Body of pancreas (tissue), 4 donors: ENCODE data around the gene PTTG1. TPM values are rescaled to one million over a fixed set of nuclear protein-coding genes. Genes with fewer than 3 reads are reported as not detected.

ENCODE experiments used
- ATAC-seq: fragments of 150-250 bp; one replicate; pipeline ENCODE4 v1.9.1; 2016
- DNase-seq, 4 donors: peaks; one replicate each; pipeline ENCODE4 v3.0.0-alpha.2; 2019
- H3K27ac ChIP-seq, 4 donors: fragments of 200-600 bp; sonication (generic); 1 replicate in 3 of 4; 2 replicates in 1 of 4; pipeline versions ENCODE4 v1.5.1 to v1.6.1; 2016 to 2019; ENCODE audit warnings: mild to moderate bottlenecking in 1 of 4, mixed read lengths in 1 of 4, moderate library complexity in 1 of 4
- H3K27me3 ChIP-seq, 2 donors: fragments of 200-600 bp; sonication (generic); one replicate each; pipeline ENCODE4 v1.6.0; 2016; ENCODE audit warnings: mild to moderate bottlenecking in 1 of 2
- H3K36me3 ChIP-seq, 2 donors: fragments of 200-600 bp; sonication (generic); replicated peaks in 1 of 2; 2 replicates each; pipeline ENCODE4 v1.5.1; 2016; ENCODE audit warnings: low read depth in 2 of 2; ENCODE audit not compliant: insufficient read depth in 1 of 2
- H3K4me1 ChIP-seq: fragments of 200-600 bp; sonication (generic); one replicate; pipeline ENCODE4 v1.6.0; 2016
- H3K4me3 ChIP-seq, 2 donors: fragments of 200-600 bp; sonication (generic); 1 replicate in 1 of 2; 2 replicates in 1 of 2; pipeline ENCODE4 v1.5.1; 2016 to 2019
- H3K9me3 ChIP-seq, 3 donors: fragments of 200-600 bp; sonication (generic); 1 replicate in 2 of 3; 2 replicates in 1 of 3; pipeline ENCODE4 v1.5.1; 2016
- POLR2A ChIP-seq, 3 donors: fragments of 450-650 bp; IDR thresholded peaks; one replicate each; pipeline ENCODE4 v1.6.1; 2016; ENCODE audit warnings: antibody characterized with exemption in 3 of 3, mild to moderate bottlenecking in 2 of 3
- WGBS, 2 donors: methylation state at CpG; one replicate each; pipeline ENCODE4 v1.1.5; 2017; 5-methylcytosine and 5-hydroxymethylcytosine counted together
- intact Hi-C: fragments of 100-400 bp; cut with DNase I; formaldehyde crosslinking; loops from one replicate; pipeline ENCODE4 v1.15.1; 2023
- microRNA-seq, 2 donors: library from miRNA; unstranded; fragments of <30 nt; microRNA quantifications; one replicate each; pipeline ENCODE4, GENCODE V29; 2016; ENCODE audit warnings: borderline number of aligned reads in 2 of 2, borderline replicate concordance in 2 of 2
- small RNA-seq: library from RNA; depleted of rRNA; stranded (forward); fragments of <200 nt; gene quantifications from one replicate; pipeline ENCODE3, GENCODE V24; 2016
- total RNA-seq, 2 donors: library from RNA; depleted of rRNA; stranded (reverse); fragments of >200 nt; gene quantifications; one replicate each; pipeline ENCODE4 v1.1.0, GENCODE V29; 2016
- TF ChIP-seq, protein P1 (sequence below), 7 experiments: fragments of 450-650 bp in 4 of 7; fragments of 200-600 bp in 3 of 7; sonication (generic) in 3 of 7; IDR thresholded peaks; one replicate each; pipeline ENCODE4 v1.5.1; 2016 to 2019; ENCODE audit warnings: antibody characterized with exemption in 7 of 7

PTTG1 gene
- total RNA-seq, 2 donors from 2014 or later: 5.7 to 6.6 TPM

DNA sequence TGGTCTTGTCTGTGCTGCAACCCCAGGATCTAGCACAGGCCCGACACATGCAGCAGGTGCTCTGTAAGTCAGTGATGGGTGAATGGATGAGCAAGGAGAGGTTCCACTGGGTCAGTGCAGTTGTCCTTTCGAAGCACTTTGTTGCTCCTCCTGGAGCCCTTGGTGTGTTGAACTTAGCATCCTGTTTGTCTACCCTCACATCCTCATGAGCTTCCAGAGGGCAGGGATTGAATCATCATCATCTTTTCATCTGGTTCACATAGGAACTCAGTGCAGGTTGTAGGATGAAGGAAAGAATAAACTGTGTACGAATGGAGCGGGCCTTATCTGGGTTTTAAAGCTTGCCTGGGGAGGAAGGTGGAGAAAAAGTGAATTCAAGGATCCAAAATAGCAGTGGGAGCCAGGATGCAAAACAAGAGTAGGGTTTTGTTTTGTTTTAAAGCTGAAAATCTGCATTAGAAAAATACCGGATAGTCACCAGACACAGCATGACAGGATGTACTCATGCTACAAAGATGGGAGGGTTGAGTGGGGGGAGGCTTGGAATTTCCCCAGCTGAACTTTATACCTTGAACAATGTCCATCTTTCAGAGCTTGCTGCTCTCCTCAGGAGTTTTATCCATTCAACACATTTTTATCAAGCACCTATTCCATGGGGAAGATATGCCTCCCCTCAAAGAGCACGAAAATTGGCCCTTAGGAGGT, 55.8 kb downstream of the PTTG1 start:
- intact Hi-C loops: no loop called here
- ATAC-seq (no peak), DNase-seq (no peak)
- WGBS, 2 donors: 84 to 85% methylated on average over 5 to 6 of the region's 6 CpGs
- Histone ChIP-seq H3K27ac (no peak overlapping the region), H3K4me3 (no peak overlapping the region), H3K4me1 (no peaks in the 10 kb centered on the region), H3K36me3 (no peaks in the 10 kb centered on the region), H3K9me3 (no peaks in the 10 kb centered on the region), H3K27me3 (no peaks in the 10 kb centered on the region)
- no peak for TF ChIP-seq POLR2A (IDR thresholded peaks at IDR 0.05)
- TF ChIP-seq, protein P1, sequence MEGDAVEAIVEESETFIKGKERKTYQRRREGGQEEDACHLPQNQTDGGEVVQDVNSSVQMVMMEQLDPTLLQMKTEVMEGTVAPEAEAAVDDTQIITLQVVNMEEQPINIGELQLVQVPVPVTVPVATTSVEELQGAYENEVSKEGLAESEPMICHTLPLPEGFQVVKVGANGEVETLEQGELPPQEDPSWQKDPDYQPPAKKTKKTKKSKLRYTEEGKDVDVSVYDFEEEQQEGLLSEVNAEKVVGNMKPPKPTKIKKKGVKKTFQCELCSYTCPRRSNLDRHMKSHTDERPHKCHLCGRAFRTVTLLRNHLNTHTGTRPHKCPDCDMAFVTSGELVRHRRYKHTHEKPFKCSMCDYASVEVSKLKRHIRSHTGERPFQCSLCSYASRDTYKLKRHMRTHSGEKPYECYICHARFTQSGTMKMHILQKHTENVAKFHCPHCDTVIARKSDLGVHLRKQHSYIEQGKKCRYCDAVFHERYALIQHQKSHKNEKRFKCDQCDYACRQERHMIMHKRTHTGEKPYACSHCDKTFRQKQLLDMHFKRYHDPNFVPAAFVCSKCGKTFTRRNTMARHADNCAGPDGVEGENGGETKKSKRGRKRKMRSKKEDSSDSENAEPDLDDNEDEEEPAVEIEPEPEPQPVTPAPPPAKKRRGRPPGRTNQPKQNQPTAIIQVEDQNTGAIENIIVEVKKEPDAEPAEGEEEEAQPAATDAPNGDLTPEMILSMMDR (IDR thresholded peaks at IDR 0.05): no peak

DNA sequence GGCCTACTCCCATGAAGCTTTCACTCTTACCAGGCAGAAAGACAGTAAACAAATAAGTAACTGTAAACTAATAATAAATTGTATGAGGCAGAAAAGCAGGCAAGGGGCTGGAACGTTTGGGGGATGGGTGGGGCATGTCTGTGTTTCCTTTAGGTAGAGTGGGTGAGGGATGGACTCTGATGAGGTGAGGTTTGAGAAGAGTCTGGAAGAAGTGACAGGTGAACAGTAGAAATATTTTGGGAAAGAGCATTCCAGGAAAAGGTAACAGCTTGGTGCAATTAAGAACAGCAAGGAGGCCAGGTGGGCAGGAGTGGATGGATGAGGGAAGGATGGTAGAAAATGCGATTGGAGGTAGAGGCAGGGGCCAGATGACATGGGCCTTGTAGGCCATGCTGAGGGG, 56.5 kb downstream of the PTTG1 start:
- no peaks in the 10 kb centered on the region for H3K36me3 ChIP-seq
- ATAC-seq: no peak
- TF ChIP-seq, protein P1 (IDR thresholded peaks at IDR 0.05): no peak
- no peak for TF ChIP-seq POLR2A (IDR thresholded peaks at IDR 0.05)
- no peak for DNase-seq
- no peaks in the 10 kb centered on the region for H3K27me3 ChIP-seq
- no peak overlapping the region for H3K27ac ChIP-seq
- no peaks in the 10 kb centered on the region for H3K4me1 ChIP-seq
- no peaks in the 10 kb centered on the region for H3K9me3 ChIP-seq
- intact Hi-C loops: no loop called here
- no peak overlapping the region for H3K4me3 ChIP-seq
- WGBS, 2 donors: 58 to 73% methylated on average over 2 of the region's 2 CpGs

Small RNA genes within 50 kb of the gene (microRNA-seq; reads per million reads assigned to microRNA genes)
- gene MIR3142: 0 reads per million in 2 donors

Small RNA genes within 50 kb of the gene (small RNA-seq; reads per million reads assigned to genes)
- not detected for gene MIR3142

Other genes starting within 250 kb of the PTTG1 start
- gene FABP6, start 192.3 kb upstream of the PTTG1 start, total RNA-seq: not detected
- gene CCNJL, start 109.3 kb upstream of the PTTG1 start, total RNA-seq: under 1 TPM; 0.26 to 0.66 TPM
- gene C1QTNF2, start 51.2 kb upstream of the PTTG1 start, total RNA-seq: under 1 TPM in 1 of 2 donors, not detected in 1; 0.26 TPM
- 1 to 10 TPM; 4.6 to 6.0 TPM for gene FAM200C, start 21.8 kb upstream of the PTTG1 start, total RNA-seq
- gene SLU7, start 2.8 kb upstream of the PTTG1 start, total RNA-seq: 10 to 100 TPM; 18.8 to 42.8 TPM